Endodermal cell (in vitro differentiated cells): ENCODE measurements around the gene VIL1. TPM values are rescaled to one million over a fixed set of nuclear protein-coding genes. Genes with fewer than 3 reads are reported as not detected.

Source experiments
- DNase-seq: peaks from one replicate; pipeline ENCODE4 v3.0.0-alpha.2; 2017
- H3K27ac ChIP-seq: 2 replicates; pipeline ENCODE4 v1.5.1; 2013; ENCODE audit warnings: mild to moderate bottlenecking, low read depth, low read length, moderate library complexity
- H3K27me3 ChIP-seq: 2 replicates; pipeline ENCODE4 v1.6.1; 2013; ENCODE audit warnings: mild to moderate bottlenecking, low read length, moderate library complexity; ENCODE audit not compliant: insufficient read depth, control insufficient read depth, poor library complexity, severe bottlenecking
- H3K36me3 ChIP-seq: 2 replicates; pipeline ENCODE4 v1.7.0; 2013; ENCODE audit warnings: mild to moderate bottlenecking, low read length, moderate library complexity; ENCODE audit not compliant: control insufficient read depth, insufficient read depth
- H3K4me1 ChIP-seq: one replicate; pipeline ENCODE4 v1.7.0; 2013; ENCODE audit warnings: low read length; ENCODE audit not compliant: control insufficient read depth, insufficient read depth
- H3K4me3 ChIP-seq: 2 replicates; pipeline ENCODE4 v1.5.1; 2013; ENCODE audit warnings: mild to moderate bottlenecking, low read length, moderate library complexity
- H3K9ac ChIP-seq: 2 replicates; pipeline ENCODE4 v1.6.1; 2013; ENCODE audit warnings: mild to moderate bottlenecking, low read length, moderate library complexity; ENCODE audit not compliant: poor library complexity, severe bottlenecking; ENCODE audit errors: extremely low read depth
- H3K9me3 ChIP-seq: 2 replicates; pipeline ENCODE4 v1.6.1; 2013; ENCODE audit warnings: mild to moderate bottlenecking, low read length, moderate library complexity; ENCODE audit not compliant: control insufficient read depth
- H3K27ac Mint-ChIP-seq: 2 replicates; pipeline ENCODE4 v1.8.0; 2020; ENCODE audit warnings: mixed read lengths
- H3K27me3 Mint-ChIP-seq: 2 replicates; pipeline ENCODE4 v1.8.0; 2021; ENCODE audit warnings: mild to moderate bottlenecking, mixed read lengths; ENCODE audit not compliant: insufficient read depth
- H3K36me3 Mint-ChIP-seq: 2 replicates; pipeline ENCODE4 v1.8.0; 2020; ENCODE audit warnings: low read depth, mixed read lengths
- H3K4me1 Mint-ChIP-seq: 2 replicates; pipeline ENCODE4 v1.8.0; 2020; ENCODE audit warnings: mixed read lengths
- H3K4me3 Mint-ChIP-seq: 2 replicates; pipeline ENCODE4 v1.8.0; 2020; ENCODE audit warnings: mild to moderate bottlenecking, moderate library complexity, mixed read lengths
- H3K9me3 Mint-ChIP-seq: 2 replicates; pipeline ENCODE4 v1.8.0; 2020; ENCODE audit warnings: mild to moderate bottlenecking, mixed read lengths
- WGBS, 2 experiments: methylation state at CpG; one replicate each; pipeline versions ENCODE4 v1.1.5 to v1.1.7; 2013; ENCODE audit warnings: missing lambda C conversion rate in 2 of 2, mixed read lengths in 1 of 2; ENCODE audit not compliant: insufficient coverage in 1 of 2, insufficient read length in 1 of 2; 5-methylcytosine and 5-hydroxymethylcytosine counted together
- total RNA-seq, 2 donors: library from RNA; stranded (reverse); fragmentation: NEBNext Ultra II Directional in 1 of 2; extraction: Animal tissue kit (Norgen Biotek cat#: 25700) in 1 of 2; gene quantifications; 2 replicates in 1 of 2; 3 replicates in 1 of 2; pipeline ENCODE4 v1.2.1, GENCODE V29; 2021
- TF ChIP-seq, protein P1 (sequence below): fragments of 200-600 bp; sonication (generic); conservative IDR thresholded peaks from 2 replicates; pipeline ENCODE4 v1.5.0; 2021; ENCODE audit warnings: antibody characterized with exemption, mild to moderate bottlenecking

VIL1 gene
- total RNA-seq, 2 donors from 2014 or later, result 70.2 to 83.1 TPM

DNA sequence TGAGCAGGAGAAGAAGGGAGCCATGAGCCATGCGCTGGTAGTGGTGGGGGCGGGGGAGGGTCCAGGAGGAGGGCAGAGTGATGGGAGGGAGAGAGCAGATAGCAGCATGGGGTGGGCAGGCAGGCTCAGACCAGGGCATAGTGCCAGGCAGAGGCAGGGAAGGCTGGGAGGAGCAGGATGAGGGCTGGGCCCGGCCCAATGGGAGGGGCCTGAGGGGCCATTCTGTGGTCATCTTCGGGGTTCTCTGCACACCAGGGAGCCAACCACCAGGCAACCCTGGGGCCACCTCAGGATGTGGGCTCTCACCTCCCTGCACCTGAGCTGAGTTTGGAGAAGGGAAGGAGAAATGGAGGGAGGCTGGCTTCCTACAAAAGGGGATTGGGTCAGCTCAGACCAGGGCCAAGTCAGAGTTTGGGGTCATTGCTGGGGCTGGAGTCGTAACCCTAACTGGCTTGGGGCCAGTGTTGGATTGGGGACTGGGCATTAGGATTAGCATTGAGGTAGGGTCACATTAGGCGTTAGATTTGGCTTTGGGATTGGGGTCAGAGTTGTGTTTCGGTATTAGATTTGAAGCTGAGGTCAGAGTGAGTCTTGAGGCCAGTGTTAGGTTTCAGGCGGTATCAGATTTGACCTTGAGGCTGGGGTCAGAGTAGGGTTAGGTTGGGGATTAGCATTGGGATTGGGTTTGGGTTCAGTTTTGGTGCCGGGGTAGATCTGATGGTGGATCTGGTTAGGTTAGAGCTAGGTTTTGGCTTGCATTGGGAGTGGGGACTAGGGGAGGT is 11.2 kb downstream of the VIL1 start:
- no peak overlapping the region for H3K27ac ChIP-seq
- no peak for DNase-seq
- no peaks in the 10 kb centered on the region for H3K27me3 ChIP-seq
- H3K9ac ChIP-seq, result no peak overlapping the region
- H3K4me3 Mint-ChIP-seq, result no peak overlapping the region
- 83 to 87% methylated on average over 7 to 9 of the region's 9 CpGs for WGBS, 2 experiments
- peaks cover 44% of the 10 kb centered on the region for H3K36me3 Mint-ChIP-seq
- no peaks in the 10 kb centered on the region for H3K9me3 ChIP-seq
- no peaks in the 10 kb centered on the region for H3K9me3 Mint-ChIP-seq
- H3K36me3 ChIP-seq, result peaks cover 8% of the 10 kb centered on the region
- H3K4me1 ChIP-seq, result no peaks in the 10 kb centered on the region
- TF ChIP-seq, protein P1, sequence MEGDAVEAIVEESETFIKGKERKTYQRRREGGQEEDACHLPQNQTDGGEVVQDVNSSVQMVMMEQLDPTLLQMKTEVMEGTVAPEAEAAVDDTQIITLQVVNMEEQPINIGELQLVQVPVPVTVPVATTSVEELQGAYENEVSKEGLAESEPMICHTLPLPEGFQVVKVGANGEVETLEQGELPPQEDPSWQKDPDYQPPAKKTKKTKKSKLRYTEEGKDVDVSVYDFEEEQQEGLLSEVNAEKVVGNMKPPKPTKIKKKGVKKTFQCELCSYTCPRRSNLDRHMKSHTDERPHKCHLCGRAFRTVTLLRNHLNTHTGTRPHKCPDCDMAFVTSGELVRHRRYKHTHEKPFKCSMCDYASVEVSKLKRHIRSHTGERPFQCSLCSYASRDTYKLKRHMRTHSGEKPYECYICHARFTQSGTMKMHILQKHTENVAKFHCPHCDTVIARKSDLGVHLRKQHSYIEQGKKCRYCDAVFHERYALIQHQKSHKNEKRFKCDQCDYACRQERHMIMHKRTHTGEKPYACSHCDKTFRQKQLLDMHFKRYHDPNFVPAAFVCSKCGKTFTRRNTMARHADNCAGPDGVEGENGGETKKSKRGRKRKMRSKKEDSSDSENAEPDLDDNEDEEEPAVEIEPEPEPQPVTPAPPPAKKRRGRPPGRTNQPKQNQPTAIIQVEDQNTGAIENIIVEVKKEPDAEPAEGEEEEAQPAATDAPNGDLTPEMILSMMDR, result no peak
- no peak overlapping the region for H3K4me3 ChIP-seq
- no peak overlapping the region for H3K27ac Mint-ChIP-seq
- H3K4me1 Mint-ChIP-seq, result no peaks in the 10 kb centered on the region
- H3K27me3 Mint-ChIP-seq, result no peaks in the 10 kb centered on the region

DNA sequence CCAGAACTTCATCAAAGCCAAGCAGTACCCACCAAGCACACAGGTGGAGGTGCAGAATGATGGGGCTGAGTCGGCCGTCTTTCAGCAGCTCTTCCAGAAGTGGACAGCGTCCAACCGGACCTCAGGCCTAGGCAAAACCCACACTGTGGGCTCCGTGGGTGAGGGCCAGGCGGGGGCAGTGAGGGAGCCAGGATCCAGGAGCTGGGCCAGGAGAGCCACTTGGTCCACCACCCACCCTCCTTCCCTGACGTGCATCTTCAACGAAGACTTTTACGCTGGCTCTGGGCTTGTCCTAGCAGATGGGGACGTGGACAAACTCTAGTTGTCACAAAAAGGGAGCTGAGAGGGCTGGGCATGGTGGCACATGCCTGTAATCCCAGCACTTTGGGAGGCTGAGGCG is 11.8 kb downstream of the VIL1 start:
- no peak overlapping the region for H3K4me3 Mint-ChIP-seq
- H3K27me3 Mint-ChIP-seq, result no peaks in the 10 kb centered on the region
- H3K36me3 Mint-ChIP-seq, result peaks cover 40% of the 10 kb centered on the region
- no peaks in the 10 kb centered on the region for H3K27me3 ChIP-seq
- DNase-seq, result no peak
- H3K4me1 Mint-ChIP-seq, result no peaks in the 10 kb centered on the region
- H3K27ac ChIP-seq, result no peak overlapping the region
- H3K27ac Mint-ChIP-seq, result no peak overlapping the region
- no peaks in the 10 kb centered on the region for H3K9me3 Mint-ChIP-seq
- WGBS, 2 experiments, result 91 to 92% methylated on average over 8 to 11 of the region's 11 CpGs
- H3K9me3 ChIP-seq, result no peaks in the 10 kb centered on the region
- peaks cover 8% of the 10 kb centered on the region for H3K36me3 ChIP-seq
- TF ChIP-seq, protein P1, result no peak
- H3K9ac ChIP-seq, result no peak overlapping the region
- no peaks in the 10 kb centered on the region for H3K4me1 ChIP-seq
- no peak overlapping the region for H3K4me3 ChIP-seq

DNA sequence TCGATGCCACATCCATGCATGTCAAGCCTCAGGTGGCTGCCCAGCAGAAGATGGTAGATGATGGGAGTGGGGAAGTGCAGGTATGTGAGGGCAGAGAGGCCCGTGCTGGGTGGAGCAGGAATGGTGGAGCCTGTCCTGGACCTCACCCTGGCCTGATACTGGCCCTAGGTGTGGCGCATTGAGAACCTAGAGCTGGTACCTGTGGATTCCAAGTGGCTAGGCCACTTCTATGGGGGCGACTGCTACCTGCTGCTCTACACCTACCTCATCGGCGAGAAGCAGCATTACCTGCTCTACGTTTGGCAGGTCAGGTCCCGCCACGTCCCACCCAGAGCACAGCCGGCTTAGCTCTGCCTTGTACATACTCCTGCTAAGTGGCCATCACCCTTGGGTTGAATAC is 13.0 kb downstream of the VIL1 start:
- no peak overlapping the region for H3K4me3 ChIP-seq
- 93 to 97% methylated on average over 6 to 10 of the region's 10 CpGs for WGBS, 2 experiments
- no peak overlapping the region for H3K27ac ChIP-seq
- no peak for DNase-seq
- H3K9ac ChIP-seq, result no peak overlapping the region
- H3K27me3 ChIP-seq, result no peaks in the 10 kb centered on the region
- Mint-ChIP-seq H3K36me3 (peaks cover 35% of the 10 kb centered on the region), H3K4me1 (no peaks in the 10 kb centered on the region), H3K27ac (no peak overlapping the region), H3K27me3 (no peaks in the 10 kb centered on the region), H3K9me3 (no peaks in the 10 kb centered on the region), H3K4me3 (no peak overlapping the region)
- TF ChIP-seq, protein P1, result no peak
- H3K4me1 ChIP-seq, result no peaks in the 10 kb centered on the region
- H3K9me3 ChIP-seq, result no peaks in the 10 kb centered on the region
- peaks cover 8% of the 10 kb centered on the region for H3K36me3 ChIP-seq
